ENCODE results near the gene ACER3. TPM values are rescaled to one million over a fixed set of nuclear protein-coding genes. Genes with fewer than 3 reads are reported as not detected.

ACER3 gene
- total and polyA plus RNA-seq, 2 of the 4 experiments (the other 2 are of a cell fraction), result 3.5 to 10.0 TPM

- no peaks in the 10 kb centered on the region for H3K36me3 ChIP-seq (ENCODE audit: control insufficient read depth, insufficient read depth, low read length)
- no peak overlapping the region for H3K23ac ChIP-seq (ENCODE audit: low read depth, low read length)
- ChIA-PET CTCF (no interaction called here), POLR2A (ENCODE audit: unreplicated experiment) (no interaction called here)
- H3K4ac ChIP-seq (ENCODE audit: low read depth, low read length), result no peak overlapping the region
- H4K8ac ChIP-seq (ENCODE audit: low read depth in 2 of 2, low read length in 2 of 2), result no peak overlapping the region
- in situ Hi-C loops (cut with MboI; ENCODE audit: low sequenced_read_pairs), result no loop called here
- no peak for ATAC-seq (ENCODE audit: low read depth)
- no peak for DNase-seq
- H3K18ac ChIP-seq (ENCODE audit: low read depth, low read length), result no peak overlapping the region
- no peak overlapping the region for H2BK120ac ChIP-seq (ENCODE audit: low read depth, low read length)
- intact Hi-C loops (cut with micrococcal nuclease), result no loop called here
- no peaks in the 10 kb centered on the region for H3K79me1 ChIP-seq (ENCODE audit: low read depth in 1 of 2, low read length in 2 of 2)
- H3K56ac ChIP-seq (ENCODE audit: extremely low read depth, insufficient read depth, low read length), result no peak overlapping the region
- H3K4me2 ChIP-seq (ENCODE audit: low read depth, low read length), result no peak overlapping the region
- WGBS, 2 experiments (ENCODE audit: extremely low coverage in 2 of 2, insufficient read length in 1 of 2), result no CpG with 5 or more reads among the region's 3 CpGs
- H3K4me1 ChIP-seq (ENCODE audit: control insufficient read depth, insufficient read depth, low read length), result no peaks in the 10 kb centered on the region
- H3K27me3 ChIP-seq (ENCODE audit: control insufficient read depth, insufficient read depth, low read length), result peaks cover 40% of the 10 kb centered on the region
- no peak overlapping the region for H2BK15ac ChIP-seq (ENCODE audit: low read depth, low read length)
- H2AFZ ChIP-seq (replicated peaks; ENCODE audit: low read length, poor library complexity), result no peak overlapping the region
- H3K14ac ChIP-seq (replicated peaks; ENCODE audit: low read depth, low read length), result no peak overlapping the region
- H3K27ac ChIP-seq (ENCODE audit: insufficient read depth, low read length), result no peak overlapping the region
- no peaks in the 10 kb centered on the region for H4K20me1 ChIP-seq (ENCODE audit: insufficient read depth, low read length)
- H2AK9ac ChIP-seq (replicated peaks; ENCODE audit: low read depth, low read length, poor library complexity), result no peak overlapping the region
- no peak overlapping the region for H4K91ac ChIP-seq (ENCODE audit: insufficient read depth, low read depth, low read length)
- H3K9ac ChIP-seq (ENCODE audit: low read depth, low read length), result no peak overlapping the region
- no peaks in the 10 kb centered on the region for H3K9me1 ChIP-seq (ENCODE audit: insufficient read depth, low read length)
- no peak for TF ChIP-seq MAFK (IDR thresholded peaks at IDR 0.05; ENCODE audit: low read depth, low read length)
- TF ChIP-seq SMC3 (IDR thresholded peaks at IDR 0.05; ENCODE audit: low read depth, low read length), result no peak
- TF ChIP-seq CEBPB (IDR thresholded peaks at IDR 0.05; ENCODE audit: low read depth, low read length), result no peak
- TF ChIP-seq NFE2L2 (IDR thresholded peaks at IDR 0.05; ENCODE audit: low read depth, low read length), result no peak
- TF ChIP-seq POLR2A (IDR thresholded peaks at IDR 0.05; ENCODE audit: low read depth, low read length), result no peak
- no peak for TF ChIP-seq ELK1 (IDR thresholded peaks at IDR 0.05; ENCODE audit: borderline replicate concordance, low read depth, low read length)
- TF ChIP-seq CHD1 (IDR thresholded peaks at IDR 0.05; ENCODE audit: low read depth, low read length), result no peak
- TF ChIP-seq RCOR1 (IDR thresholded peaks at IDR 0.05; ENCODE audit: insufficient replicate concordance, low read length), result no peak
- no peak for TF ChIP-seq MXI1 (IDR thresholded peaks at IDR 0.05; ENCODE audit: borderline replicate concordance, low read depth, low read length)
- TF ChIP-seq RFX5 (IDR thresholded peaks at IDR 0.05; ENCODE audit: low read depth, low read length), result no peak
- TF ChIP-seq USF2 (IDR thresholded peaks at IDR 0.05; ENCODE audit: low read depth, low read length), result no peak
- TF ChIP-seq CTCF (conservative IDR thresholded peaks at IDR 0.05; ENCODE audit: low read depth, low read length), result no peak
- TF ChIP-seq MAZ (IDR thresholded peaks at IDR 0.05; ENCODE audit: borderline replicate concordance, low read depth, low read length), result no peak
- TF ChIP-seq BHLHE40 (IDR thresholded peaks at IDR 0.05; ENCODE audit: low read depth, low read length), result no peak
- TF ChIP-seq FOS (IDR thresholded peaks at IDR 0.05; ENCODE audit: low read depth, low read length), result no peak
- no peak overlapping the region for H2AK5ac ChIP-seq (ENCODE audit: low read depth, low read length)
- peaks cover 2% of the 10 kb centered on the region; the same call in 1 of the 2 replicates for H3K9me3 ChIP-seq (ENCODE audit: control insufficient read depth, insufficient read depth, low read length)
- H4K5ac ChIP-seq (ENCODE audit: low read depth, low read length), result no peak overlapping the region
- no peak overlapping the region for H2BK20ac ChIP-seq (ENCODE audit: low read depth, low read length)
- no TSS peak for BruUV-seq (replicated peaks)
- H3K4me3 ChIP-seq (ENCODE audit: insufficient read depth, low read depth, low read length), result no peak overlapping the region
- no peak overlapping the region for H2BK5ac ChIP-seq (ENCODE audit: low read depth, low read length, poor library complexity, severe bottlenecking)
- dilution Hi-C loops (cut with HindIII; ENCODE audit: low sequenced_read_pairs, unreplicated experiment), result no loop called here
Observed at GRCh38 chr11:76846441-76846840, 14.3 kb upstream of the ACER3 start.
